GM08714 (cell line): ENCODE results near the gene SLC6A6.

Source experiments
- H3K4me3 ChIP-seq: fragments of 200-500 bp; sonication (Bioruptor generic); 2 replicates; pipeline ENCODE4 v1.5.1; 2014; ENCODE audit warnings: mild to moderate bottlenecking, low read length, inconsistent platforms
- ZNF274 ChIP-seq: IDR thresholded peaks from 2 replicates; pipeline ENCODE4 v1.6.1; 2012; ENCODE audit warnings: mild to moderate bottlenecking, low read depth, low read length

The SLC6A6 gene

DNA sequence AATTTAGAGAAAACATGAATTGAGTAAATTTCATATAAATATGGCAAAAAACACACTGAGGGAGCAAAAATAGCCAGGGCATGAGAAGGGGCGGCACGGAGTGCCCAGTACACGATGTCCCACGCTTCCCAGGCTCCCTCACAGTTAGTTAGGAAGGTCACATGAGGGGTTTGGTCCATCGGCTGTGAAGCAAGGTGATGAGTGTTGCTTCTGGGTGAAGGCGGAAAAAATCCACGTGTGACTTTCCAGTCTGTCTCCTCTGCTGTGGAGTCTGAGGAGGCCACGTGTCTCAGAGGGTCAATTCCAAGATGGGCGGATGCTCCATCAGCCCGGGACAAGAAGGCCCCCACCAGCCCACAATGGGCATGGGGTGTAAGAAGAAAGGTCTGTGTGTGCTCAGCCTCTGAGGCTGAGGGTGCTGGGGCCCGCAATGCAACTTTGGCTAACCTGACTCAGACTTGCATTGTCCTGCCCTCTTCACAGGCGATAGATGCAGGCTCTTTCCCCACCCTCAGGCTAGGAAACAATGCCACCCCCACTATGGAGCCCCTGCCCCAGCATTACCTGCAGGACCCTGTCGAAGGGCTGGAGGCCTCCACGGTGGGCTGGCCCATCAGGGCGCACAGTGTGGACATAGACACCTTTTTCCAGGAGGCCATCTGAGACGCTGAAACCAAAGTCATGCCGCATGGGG is 92.0 kb downstream of the SLC6A6 start:
- no peak overlapping the region for H3K4me3 ChIP-seq
- no peak for TF ChIP-seq ZNF274

DNA sequence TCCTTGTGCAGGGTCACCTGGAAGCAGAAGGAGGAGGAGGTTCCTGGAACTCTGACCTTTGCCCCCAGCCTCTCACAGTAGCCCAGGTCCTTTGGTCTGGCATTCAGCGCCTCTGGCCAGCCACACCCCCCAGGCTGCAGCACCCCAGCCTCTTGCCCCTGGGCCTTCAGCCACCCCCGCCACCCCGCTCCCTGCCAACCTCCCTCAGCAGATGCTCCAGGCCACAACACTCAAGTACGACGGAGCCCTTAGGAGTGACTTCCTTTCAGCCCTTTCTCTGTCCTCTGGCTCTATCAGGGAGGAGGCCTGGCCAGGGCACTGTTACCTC is 92.5 kb downstream of the SLC6A6 start:
- no peak for TF ChIP-seq ZNF274
- H3K4me3 ChIP-seq, result no peak overlapping the region

DNA sequence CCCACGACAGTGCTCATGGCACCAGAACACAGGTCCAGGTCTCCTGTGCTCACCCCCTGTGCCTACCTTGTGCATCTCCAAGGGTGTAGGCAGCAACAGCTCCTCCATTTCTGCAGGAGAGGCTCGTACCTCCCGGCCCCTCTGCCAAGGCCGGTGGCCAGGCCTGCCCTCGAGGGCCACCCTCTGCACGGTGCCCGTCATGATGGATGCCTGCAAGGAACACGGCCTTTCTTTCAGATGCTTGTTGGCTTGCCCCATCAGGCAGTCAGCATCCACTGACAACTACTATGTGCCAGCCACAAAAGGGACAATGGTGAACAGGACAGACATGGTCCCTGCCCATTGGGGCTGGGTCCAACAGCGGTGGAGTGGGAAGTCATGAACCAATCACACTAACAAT is 93.9 kb downstream of the SLC6A6 start:
- no peak overlapping the region for H3K4me3 ChIP-seq
- no peak for TF ChIP-seq ZNF274

DNA sequence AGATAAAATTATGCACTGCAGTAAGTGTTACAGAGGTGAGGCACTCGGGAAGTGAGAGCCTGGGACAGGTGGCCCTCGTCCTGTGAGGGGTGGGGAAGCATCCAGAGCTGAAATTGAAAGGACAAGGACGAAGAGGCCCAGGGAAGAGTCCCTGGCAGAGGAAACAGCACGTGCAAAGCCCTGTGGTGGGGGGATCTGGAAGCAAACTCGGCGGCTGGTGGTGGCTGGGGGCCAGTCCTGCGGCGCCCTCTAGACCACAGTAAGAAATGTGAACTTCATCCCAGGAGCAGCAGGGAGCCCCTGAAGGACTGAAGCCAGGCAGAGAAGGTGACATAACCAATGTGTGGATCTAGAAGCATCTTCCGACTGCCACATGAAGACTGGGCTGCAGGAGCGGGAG is 94.9 kb downstream of the SLC6A6 start:
- TF ChIP-seq ZNF274, result no peak
- no peak overlapping the region for H3K4me3 ChIP-seq

DNA sequence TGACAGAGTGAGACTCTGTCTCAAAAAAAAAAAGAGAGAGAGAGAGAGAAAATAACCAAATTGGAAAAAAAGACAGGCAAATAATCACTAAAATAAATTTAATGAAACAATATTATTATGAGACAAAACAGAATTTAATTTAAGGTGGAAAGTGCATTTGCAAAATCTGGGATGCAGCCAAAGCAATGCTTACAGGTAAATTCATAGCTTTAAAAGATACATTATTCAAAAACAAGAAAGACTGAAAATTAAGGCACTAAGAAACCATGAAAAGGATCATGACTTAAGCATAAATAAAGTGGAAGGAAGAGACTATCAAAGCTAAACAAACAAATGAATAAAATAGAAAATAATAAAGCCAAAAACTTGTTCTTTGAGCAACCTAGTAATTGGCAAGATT is 100.1 kb downstream of the SLC6A6 start:
- H3K4me3 ChIP-seq, result no peak overlapping the region
- no peak for TF ChIP-seq ZNF274

DNA sequence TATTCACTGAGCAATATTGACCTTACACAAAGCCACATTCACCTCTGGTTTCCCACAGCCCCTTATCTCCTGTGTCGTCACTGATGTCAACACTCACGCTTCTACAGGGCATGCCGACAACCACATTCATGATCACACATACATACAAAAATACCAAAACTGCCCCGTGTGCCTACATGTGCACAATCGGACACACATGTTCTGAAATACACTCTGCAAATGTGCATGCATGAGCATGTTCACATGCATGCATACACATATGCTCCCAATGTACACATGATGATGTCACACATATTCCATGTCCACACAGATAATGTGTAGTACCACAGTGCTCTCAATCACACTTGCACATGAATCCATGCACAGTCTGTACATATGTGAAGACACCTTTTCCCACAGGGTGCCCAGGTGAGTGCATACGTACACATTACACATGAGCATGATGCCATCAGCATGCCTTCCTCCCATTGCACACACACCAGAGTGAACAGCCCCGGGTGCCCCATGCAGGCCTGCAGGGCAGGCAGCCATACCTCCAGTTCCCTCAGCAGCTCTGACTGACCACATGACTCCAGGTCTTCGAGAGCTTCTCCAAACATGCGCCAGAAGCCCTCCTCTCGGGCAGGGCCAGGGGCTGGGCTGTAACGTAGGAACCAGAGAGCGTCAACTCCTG is 100.8 kb downstream of the SLC6A6 start:
- no peak overlapping the region for H3K4me3 ChIP-seq
- no peak for TF ChIP-seq ZNF274

DNA sequence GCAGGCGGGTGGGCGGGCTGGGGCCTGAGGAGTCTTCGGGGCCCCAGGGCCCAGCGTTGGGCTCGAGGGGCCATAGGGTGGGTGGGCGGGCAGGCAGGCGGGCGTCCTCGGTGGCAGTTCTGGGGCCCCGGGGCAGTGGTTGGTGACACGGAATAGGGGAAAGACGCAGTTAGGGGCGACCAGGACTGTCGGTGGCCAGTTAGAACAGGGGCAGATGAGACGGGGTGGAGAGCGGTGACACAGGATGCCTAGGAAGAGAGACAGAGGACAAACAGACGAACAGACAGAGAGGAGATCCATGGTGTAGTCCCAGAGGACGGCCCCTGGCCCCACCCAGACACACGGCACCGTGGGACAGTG is 101.3 kb downstream of the SLC6A6 start:
- no peak overlapping the region for H3K4me3 ChIP-seq
- no peak for TF ChIP-seq ZNF274

DNA sequence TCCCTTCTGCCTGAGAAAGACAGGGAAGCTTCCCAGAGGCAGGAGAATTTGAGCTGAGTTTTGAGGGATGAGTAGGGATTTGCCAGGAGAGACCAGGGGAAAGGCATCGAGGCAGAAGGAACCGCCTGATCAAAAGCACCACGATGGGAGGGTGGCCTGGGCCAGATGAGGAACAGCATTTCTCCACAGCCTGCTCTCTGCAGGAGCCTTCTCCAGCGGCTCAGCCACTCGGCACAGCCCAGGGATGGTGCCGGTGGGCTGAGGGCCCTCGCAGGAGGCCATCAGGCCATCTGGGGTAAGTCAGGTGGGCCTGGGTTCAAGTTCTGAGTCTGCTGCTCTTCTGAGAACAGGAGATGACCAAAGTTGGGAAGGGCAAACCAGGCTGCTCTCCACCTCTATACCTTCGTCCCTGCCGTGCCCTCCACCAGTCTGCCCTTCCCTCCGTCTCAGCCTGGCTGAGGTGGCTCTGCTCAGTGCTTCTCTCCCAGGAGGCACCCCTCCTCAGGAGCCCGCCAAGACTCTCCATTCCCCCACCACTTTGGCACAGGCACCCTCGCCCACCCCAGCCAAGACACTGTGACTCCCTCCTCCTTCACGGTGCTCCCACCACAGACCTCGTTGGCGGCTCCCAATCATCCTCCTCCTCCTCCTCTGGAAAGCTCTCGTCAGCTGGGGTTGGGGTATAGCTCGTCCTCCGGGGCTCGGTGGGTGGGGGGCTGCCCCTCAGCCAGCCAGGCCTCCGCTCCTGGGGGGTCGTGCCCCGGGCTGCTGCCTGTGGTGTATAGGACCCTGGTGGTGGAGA is 102.8 kb downstream of the SLC6A6 start:
- no peak overlapping the region for H3K4me3 ChIP-seq
- TF ChIP-seq ZNF274, result no peak

DNA sequence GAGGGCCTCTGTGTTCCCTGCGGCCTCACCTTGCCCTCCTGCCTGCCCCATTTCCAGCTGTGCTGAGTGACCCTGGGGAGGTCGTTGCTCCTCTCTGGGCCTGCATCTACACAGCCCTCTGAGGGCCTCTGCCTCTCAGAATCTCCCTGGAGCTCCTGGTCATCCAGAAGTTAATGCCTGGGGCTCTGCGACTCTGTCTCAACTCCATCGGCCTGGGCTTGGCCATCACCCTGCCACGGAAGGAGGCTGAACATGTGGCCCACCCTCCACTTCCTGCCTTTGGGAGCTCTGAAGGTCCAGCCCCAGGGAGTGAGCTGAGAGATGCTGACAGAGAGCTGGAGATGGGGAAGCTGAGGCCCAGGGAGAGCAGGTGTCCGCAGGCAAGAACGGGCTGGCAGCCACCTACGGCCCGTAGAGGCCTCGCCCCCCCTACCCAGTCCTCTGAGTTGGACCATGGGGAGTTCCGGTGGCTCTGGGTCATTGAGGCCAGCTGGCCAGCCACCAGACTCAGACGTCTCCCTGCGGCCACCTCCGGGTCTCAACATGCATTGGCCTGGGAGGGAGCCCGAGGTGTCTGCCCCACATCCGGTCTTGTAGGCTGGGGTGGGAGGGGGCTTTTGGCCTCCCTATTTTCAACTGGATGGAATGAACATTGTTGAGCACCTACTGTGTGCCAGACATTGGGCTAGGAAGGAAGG is 103.5 kb downstream of the SLC6A6 start:
- H3K4me3 ChIP-seq, result no peak overlapping the region
- TF ChIP-seq ZNF274, result no peak

DNA sequence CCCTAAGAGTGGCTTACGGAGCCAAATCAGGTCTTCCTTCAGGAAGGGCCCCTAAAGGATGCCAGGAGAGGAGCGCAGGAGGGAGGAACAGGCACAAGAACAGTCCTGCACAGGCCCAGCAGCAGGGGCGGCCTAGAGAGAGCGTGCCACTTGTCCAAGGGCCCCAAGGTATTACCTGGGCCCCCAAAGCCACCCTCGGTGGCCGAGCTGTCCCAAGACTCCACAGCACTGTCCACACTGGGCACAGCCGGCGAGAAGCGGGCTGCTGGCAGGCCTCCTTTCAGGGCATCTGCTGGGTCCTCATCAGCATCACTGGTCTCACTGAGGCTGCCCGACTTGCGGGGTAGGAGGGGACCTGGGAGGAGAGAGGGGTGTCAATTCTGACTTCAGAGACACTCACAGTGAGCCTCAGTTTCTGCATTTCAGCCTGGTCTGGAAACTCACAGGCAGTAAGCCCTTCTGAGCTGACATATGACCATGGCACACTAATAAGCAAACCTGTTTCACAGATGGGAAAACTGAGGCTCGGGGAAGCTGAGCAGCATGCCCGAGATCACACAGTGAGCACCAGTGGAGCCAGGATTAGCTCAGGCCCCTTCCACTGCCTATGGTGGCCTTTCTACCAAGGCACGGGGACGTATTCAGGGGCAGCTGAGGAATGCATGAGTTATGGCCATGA is 104.4 kb downstream of the SLC6A6 start:
- TF ChIP-seq ZNF274, result no peak
- H3K4me3 ChIP-seq, result no peak overlapping the region

DNA sequence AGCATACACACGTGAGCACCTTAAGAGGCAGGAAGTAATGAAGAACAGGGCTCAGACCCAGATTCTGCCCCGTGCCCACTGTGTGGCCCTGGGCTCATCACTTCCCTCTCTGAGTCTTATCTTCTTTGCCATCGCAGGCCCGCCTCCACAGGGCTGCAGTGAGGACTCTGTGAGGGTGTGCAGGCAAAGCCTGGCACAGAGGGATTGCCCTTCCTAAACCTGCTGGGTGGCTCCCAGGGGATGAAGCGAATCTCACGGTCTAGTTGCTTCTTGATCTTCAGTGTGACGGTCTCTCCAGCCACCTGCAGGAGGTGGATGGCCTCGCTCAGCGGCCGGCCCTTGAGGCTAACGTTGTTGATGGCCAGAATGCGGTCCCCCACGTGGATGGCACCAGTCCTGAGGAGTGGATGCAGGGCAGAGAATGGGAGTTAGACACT is 104.9 kb downstream of the SLC6A6 start:
- H3K4me3 ChIP-seq, result no peak overlapping the region
- TF ChIP-seq ZNF274, result no peak

DNA sequence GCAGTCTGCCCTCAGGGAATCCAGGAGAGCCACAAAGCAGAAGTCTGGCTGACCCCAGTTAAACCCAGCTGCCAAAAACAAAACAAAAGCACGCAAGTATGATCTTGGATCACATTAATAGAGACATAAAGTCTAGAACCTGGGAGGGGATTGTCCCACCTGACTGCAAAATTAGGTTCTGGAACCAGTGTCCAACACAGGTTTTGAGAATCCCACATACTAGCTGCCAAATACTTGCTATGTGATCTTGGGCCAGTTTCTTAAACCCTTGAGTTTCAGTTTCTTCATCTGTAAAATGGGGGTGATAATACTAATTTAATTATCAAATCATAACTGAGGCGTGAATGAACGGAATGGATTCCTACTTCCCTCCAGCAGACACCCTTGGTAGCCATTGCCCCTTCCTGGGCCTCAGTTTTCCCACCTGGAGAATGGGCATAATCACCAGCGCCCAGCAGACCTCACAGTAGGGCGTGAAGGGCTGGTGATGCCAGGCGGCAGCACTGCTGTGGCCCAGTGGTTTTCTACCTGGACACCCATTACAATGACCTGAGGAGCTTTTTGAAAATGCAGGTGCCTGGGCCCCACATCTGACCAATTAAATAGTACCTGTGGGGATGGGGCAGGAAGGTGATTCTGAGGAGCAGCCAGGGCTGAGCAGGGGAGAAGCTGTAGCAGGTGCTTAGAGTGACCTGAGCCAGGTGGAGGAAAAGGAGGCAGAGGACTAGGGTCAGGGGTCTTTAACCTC is 105.5 kb downstream of the SLC6A6 start:
- H3K4me3 ChIP-seq, result no peak overlapping the region
- TF ChIP-seq ZNF274, result no peak

DNA sequence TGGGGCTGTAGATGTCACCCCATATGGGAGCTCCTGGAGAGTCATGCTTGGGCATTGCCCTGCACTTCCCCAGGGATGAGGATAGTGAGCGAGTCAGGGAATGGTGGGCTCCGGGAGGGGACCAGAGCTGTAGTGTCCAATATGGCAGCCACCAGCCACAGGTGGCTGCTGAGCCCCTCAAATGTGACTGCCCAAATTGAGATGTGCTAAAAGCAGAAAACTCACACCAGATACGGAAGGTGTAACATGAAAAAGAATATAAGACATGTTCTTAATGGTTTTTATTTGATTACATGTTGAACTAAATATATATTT is 106.1 kb downstream of the SLC6A6 start:
- no peak for TF ChIP-seq ZNF274
- H3K4me3 ChIP-seq, result no peak overlapping the region
